SK-N-SH treated with all-trans-retinoic acid at 6 μM for 48 hours (cell line): ENCODE measurements around the gene UGT1A10.

Experiments
- SNAI2 ChIP-seq: fragments of 250-450 bp; sonication (Bioruptor Pico); IDR thresholded peaks from 2 replicates; pipeline ENCODE4 v1.5.0; 2020; ENCODE audit warnings: mild to moderate bottlenecking, moderate library complexity
- ZFP3 ChIP-seq: fragments of 250-450 bp; sonication (Bioruptor Pico); IDR thresholded peaks from 2 replicates; pipeline ENCODE4 v1.5.0; 2020; ENCODE audit warnings: mild to moderate bottlenecking, moderate library complexity
- ZFP30 ChIP-seq: fragments of 450-650 bp; formaldehyde crosslinking; IDR thresholded peaks from 2 replicates; pipeline ENCODE4 v1.5.0; 2022; ENCODE audit warnings: mild to moderate bottlenecking, moderate library complexity
- ZNF565 ChIP-seq: fragments of 450-650 bp; formaldehyde crosslinking; conservative IDR thresholded peaks from 2 replicates; pipeline ENCODE4 v1.5.0; 2020; ENCODE audit warnings: low read depth, mild to moderate bottlenecking, moderate library complexity
- ZNF70 ChIP-seq: fragments of 450-650 bp; formaldehyde crosslinking; IDR thresholded peaks from 2 replicates; pipeline ENCODE4 v1.5.0; 2020; ENCODE audit warnings: mild to moderate bottlenecking, moderate library complexity
- TF ChIP-seq, protein P1 (sequence below): fragments of 250-450 bp; sonication (Bioruptor Pico); IDR thresholded peaks from 2 replicates; pipeline ENCODE4 v1.5.1; 2021; ENCODE audit warnings: mild to moderate bottlenecking, moderate library complexity

DNA sequence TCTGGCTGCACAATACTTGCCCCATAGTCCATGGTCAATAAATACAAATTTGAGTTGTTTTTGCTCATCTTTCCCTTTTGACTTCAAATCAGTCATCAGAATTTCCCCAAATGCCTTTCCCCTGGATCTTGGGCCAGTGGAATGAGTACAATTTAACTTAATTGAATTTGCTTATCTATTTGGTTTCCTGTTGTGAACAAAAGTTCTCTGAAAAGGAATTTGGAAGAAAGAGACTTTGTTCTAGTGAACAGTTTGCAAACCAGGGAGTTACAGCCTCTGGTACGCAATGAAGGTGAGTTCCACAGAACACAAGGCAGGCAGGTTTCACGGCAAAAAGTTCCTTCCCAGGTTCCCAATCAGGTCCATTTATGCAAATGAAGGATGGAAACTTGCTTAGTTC is 122.6 kb downstream of the UGT1A10 start:
- TF ChIP-seq ZNF565 (CRISPR knock-in tag) = no peak
- TF ChIP-seq ZFP3 = peak; percentile 51; the same call in 1 of the 2 replicates
- peak; percentile 58; the same call in 1 of the 2 replicates for TF ChIP-seq SNAI2
- no peak for TF ChIP-seq ZNF70 (CRISPR knock-in tag)
- TF ChIP-seq, protein P1, sequence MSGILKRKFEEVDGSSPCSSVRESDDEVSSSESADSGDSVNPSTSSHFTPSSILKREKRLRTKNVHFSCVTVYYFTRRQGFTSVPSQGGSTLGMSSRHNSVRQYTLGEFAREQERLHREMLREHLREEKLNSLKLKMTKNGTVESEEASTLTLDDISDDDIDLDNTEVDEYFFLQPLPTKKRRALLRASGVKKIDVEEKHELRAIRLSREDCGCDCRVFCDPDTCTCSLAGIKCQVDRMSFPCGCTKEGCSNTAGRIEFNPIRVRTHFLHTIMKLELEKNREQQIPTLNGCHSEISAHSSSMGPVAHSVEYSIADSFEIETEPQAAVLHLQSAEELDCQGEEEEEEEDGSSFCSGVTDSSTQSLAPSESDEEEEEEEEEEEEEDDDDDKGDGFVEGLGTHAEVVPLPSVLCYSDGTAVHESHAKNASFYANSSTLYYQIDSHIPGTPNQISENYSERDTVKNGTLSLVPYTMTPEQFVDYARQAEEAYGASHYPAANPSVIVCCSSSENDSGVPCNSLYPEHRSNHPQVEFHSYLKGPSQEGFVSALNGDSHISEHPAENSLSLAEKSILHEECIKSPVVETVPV (CRISPR knock-in tag) = peak; percentile 57; the same call in 1 of the 2 replicates
- no peak for TF ChIP-seq ZFP30 (CRISPR knock-in tag)
